Body of pancreas (tissue), 4 donors: ENCODE results near the gene BRF1. TPM values are rescaled to one million over a fixed set of nuclear protein-coding genes. Genes with fewer than 3 reads are reported as not detected.

Source experiments
- ATAC-seq: fragments of 150-250 bp; one replicate; pipeline ENCODE4 v1.9.1; 2016
- DNase-seq, 4 donors: peaks; one replicate each; pipeline ENCODE4 v3.0.0-alpha.2; 2019
- H3K27ac ChIP-seq, 4 donors: fragments of 200-600 bp; sonication (generic); 1 replicate in 3 of 4; 2 replicates in 1 of 4; pipeline versions ENCODE4 v1.5.1 to v1.6.1; 2016 to 2019; ENCODE audit warnings: mild to moderate bottlenecking in 1 of 4, mixed read lengths in 1 of 4, moderate library complexity in 1 of 4
- H3K27me3 ChIP-seq, 2 donors: fragments of 200-600 bp; sonication (generic); one replicate each; pipeline ENCODE4 v1.6.0; 2016; ENCODE audit warnings: mild to moderate bottlenecking in 1 of 2
- H3K36me3 ChIP-seq, 2 donors: fragments of 200-600 bp; sonication (generic); replicated peaks in 1 of 2; 2 replicates each; pipeline ENCODE4 v1.5.1; 2016; ENCODE audit warnings: low read depth in 2 of 2; ENCODE audit not compliant: insufficient read depth in 1 of 2
- H3K4me1 ChIP-seq: fragments of 200-600 bp; sonication (generic); one replicate; pipeline ENCODE4 v1.6.0; 2016
- H3K4me3 ChIP-seq, 2 donors: fragments of 200-600 bp; sonication (generic); 1 replicate in 1 of 2; 2 replicates in 1 of 2; pipeline ENCODE4 v1.5.1; 2016 to 2019
- H3K9me3 ChIP-seq, 3 donors: fragments of 200-600 bp; sonication (generic); 1 replicate in 2 of 3; 2 replicates in 1 of 3; pipeline ENCODE4 v1.5.1; 2016
- CTCF ChIP-seq, 7 experiments: fragments of 450-650 bp in 4 of 7; fragments of 200-600 bp in 3 of 7; sonication (generic) in 3 of 7; IDR thresholded peaks; one replicate each; pipeline ENCODE4 v1.5.1; 2016 to 2019; ENCODE audit warnings: antibody characterized with exemption in 7 of 7
- POLR2A ChIP-seq, 3 donors: fragments of 450-650 bp; IDR thresholded peaks; one replicate each; pipeline ENCODE4 v1.6.1; 2016; ENCODE audit warnings: antibody characterized with exemption in 3 of 3, mild to moderate bottlenecking in 2 of 3
- WGBS, 2 donors: methylation state at CpG; one replicate each; pipeline ENCODE4 v1.1.5; 2017; 5-methylcytosine and 5-hydroxymethylcytosine counted together
- intact Hi-C: fragments of 100-400 bp; cut with DNase I; formaldehyde crosslinking; loops from one replicate; pipeline ENCODE4 v1.15.1; 2023
- total RNA-seq, 2 donors: library from RNA; depleted of rRNA; stranded (reverse); fragments of >200 nt; gene quantifications; one replicate each; pipeline ENCODE4 v1.1.0, GENCODE V29; 2016

Gene BRF1
- total RNA-seq, 2 donors from 2014 or later = 54.5 to 86.7 TPM

- no peaks in the 10 kb centered on the region for H3K36me3 ChIP-seq
- DNase-seq (peak in 1 of 4 donors; percentile 44), ATAC-seq (peak; percentile 13)
- H3K9me3 ChIP-seq = no peaks in the 10 kb centered on the region
- H3K27ac ChIP-seq = no peak overlapping the region
- H3K27me3 ChIP-seq = no peaks in the 10 kb centered on the region
- peaks cover 58% of the 10 kb centered on the region for H3K4me1 ChIP-seq
- intact Hi-C loops = no loop called here
- WGBS, 2 donors = 5% methylated on average over 16 to 89 of the region's 116 CpGs
- peak in 4 of 7 experiments; percentile 6 to 36 (median 22) for TF ChIP-seq CTCF (IDR thresholded peaks at IDR 0.05)
- peak in 1 of 3 donors; percentile 18 for TF ChIP-seq POLR2A (IDR thresholded peaks at IDR 0.05)
- peak overlapping the region in 1 of 2 donors; percentile 20 for H3K4me3 ChIP-seq
These were observed 133.3 kb downstream of the BRF1 start for GRCh38 chr14:105167303-105168092.

GRCh38 chr14:105166571-105167302 is 134.1 kb downstream of the BRF1 start:
- no peaks in the 10 kb centered on the region for H3K27me3 ChIP-seq
- no peak for TF ChIP-seq POLR2A (IDR thresholded peaks at IDR 0.05)
- TF ChIP-seq CTCF (IDR thresholded peaks at IDR 0.05) = no peak
- H3K4me3 ChIP-seq = no peak overlapping the region
- ATAC-seq = no peak
- intact Hi-C loops = no loop called here
- no peaks in the 10 kb centered on the region for H3K9me3 ChIP-seq
- 71 to 81% methylated on average over 5 to 22 of the region's 22 CpGs for WGBS, 2 donors
- H3K4me1 ChIP-seq = peaks cover 59% of the 10 kb centered on the region
- no peaks in the 10 kb centered on the region for H3K36me3 ChIP-seq
- H3K27ac ChIP-seq = no peak overlapping the region
- no peak for DNase-seq

GRCh38 chr14:105165761-105166485 is 134.9 kb downstream of the BRF1 start:
- no peaks in the 10 kb centered on the region for H3K36me3 ChIP-seq
- peaks cover 59% of the 10 kb centered on the region for H3K4me1 ChIP-seq
- no peak overlapping the region for H3K4me3 ChIP-seq
- no peaks in the 10 kb centered on the region for H3K9me3 ChIP-seq
- ATAC-seq = no peak
- no peaks in the 10 kb centered on the region for H3K27me3 ChIP-seq
- peak in 2 of 4 donors; percentile 37 to 56 for DNase-seq
- TF ChIP-seq CTCF (IDR thresholded peaks at IDR 0.05) (no peak), POLR2A (IDR thresholded peaks at IDR 0.05) (no peak)
- intact Hi-C loops = no loop called here
- H3K27ac ChIP-seq = no peak overlapping the region
- WGBS, 2 donors = 77 to 95% methylated on average over 4 to 32 of the region's 32 CpGs

GRCh38 chr14:105165134-105165704 is 135.6 kb downstream of the BRF1 start:
- Histone ChIP-seq H3K36me3 (no peaks in the 10 kb centered on the region), H3K9me3 (no peaks in the 10 kb centered on the region), H3K27me3 (no peaks in the 10 kb centered on the region), H3K27ac (no peak overlapping the region), H3K4me3 (no peak overlapping the region), H3K4me1 (peaks cover 59% of the 10 kb centered on the region)
- intact Hi-C loops = no loop called here
- no peak for DNase-seq
- TF ChIP-seq POLR2A (IDR thresholded peaks at IDR 0.05) (no peak), CTCF (IDR thresholded peaks at IDR 0.05) (no peak)
- WGBS, 2 donors = 52 to 55% methylated on average over 4 to 10 of the region's 10 CpGs
- no peak for ATAC-seq
